ENCODE results near the gene TUBB1.
"Not testable (repeated sequence)": the region's sequence is repeated elsewhere in the genome, so short reads cannot be mapped to it uniquely, and the experiment has no call there.

Gene TUBB1

DNA sequence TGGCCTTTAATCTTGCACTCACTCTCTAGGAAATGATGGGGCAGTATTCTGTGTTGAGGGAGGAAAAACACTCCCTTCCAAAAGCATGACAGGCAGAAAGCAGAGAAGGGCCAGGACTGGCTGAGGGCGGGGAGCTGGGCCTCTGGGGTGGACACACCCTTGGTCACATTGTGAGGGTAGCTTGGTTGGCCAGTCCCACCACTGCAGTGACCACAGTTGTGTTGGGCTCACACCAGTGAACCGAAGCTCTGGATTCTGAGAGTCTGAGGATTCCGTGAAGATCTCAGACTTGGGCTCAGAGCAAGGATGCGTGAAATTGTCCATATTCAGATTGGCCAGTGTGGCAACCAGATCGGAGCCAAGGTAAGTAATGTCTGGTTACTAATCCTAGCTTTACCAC lies at the start of gene TUBB1:
TUBB1 (plus strand) TSS at position 213 of the 400 bp plus-strand sequence; CDS start at position 307, 94 bp downstream.
- no peak for DNase-seq (ENCODE audit: low read depth in 2 of 2)

DNA sequence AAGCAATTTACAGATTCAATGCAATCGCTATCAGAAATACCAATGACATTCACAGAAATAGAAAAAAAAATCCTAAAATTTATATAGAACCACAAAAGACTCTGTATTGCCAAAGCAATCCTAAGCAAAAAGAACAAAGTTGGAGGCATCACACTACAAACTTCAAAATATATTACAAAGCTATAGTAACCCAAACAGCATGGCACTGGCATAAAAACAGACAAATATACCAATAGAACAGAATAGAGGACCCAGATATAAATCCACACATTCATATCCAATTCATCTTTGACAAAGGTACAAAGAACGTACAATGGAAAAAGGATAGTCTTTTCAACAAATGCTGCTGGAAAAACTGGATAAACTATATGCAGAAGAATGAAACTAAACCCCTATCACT lies 49.8 kb upstream of the TUBB1 start:
- DNase-seq (ENCODE audit: low read depth in 2 of 2), result no peak

DNA sequence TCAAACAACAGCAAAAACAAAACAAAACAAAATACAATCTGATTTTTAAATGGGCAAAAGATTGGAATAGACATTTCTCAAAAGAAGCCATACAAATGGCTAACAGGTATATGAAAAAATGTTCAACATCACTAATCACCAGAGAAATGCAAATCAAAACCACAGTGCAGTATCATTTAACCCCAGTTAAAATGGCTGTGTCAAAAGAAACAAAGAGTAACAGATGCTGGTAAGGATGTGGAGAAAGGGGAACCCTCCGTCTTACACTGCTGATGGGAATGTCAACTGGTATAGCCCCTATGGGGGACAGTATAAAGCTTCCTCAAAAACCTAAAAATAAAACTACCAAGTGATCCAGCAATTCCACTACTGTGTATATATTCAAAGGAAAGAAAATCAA lies 49.1 kb upstream of the TUBB1 start:
- DNase-seq (ENCODE audit: low read depth in 2 of 2), result no peak

- DNase-seq (ENCODE audit: low read depth in 2 of 2), result no peak
Measured at GRCh38 chr20:58971429-58971828, 47.8 kb upstream of the TUBB1 start.

GRCh38 chr20:58973179-58973578 lies 46.0 kb upstream of the TUBB1 start:
- DNase-seq (ENCODE audit: low read depth in 2 of 2), result no peak

GRCh38 chr20:58973866-58974265 lies 45.4 kb upstream of the TUBB1 start:
- DNase-seq (ENCODE audit: low read depth in 2 of 2), result no peak

DNA sequence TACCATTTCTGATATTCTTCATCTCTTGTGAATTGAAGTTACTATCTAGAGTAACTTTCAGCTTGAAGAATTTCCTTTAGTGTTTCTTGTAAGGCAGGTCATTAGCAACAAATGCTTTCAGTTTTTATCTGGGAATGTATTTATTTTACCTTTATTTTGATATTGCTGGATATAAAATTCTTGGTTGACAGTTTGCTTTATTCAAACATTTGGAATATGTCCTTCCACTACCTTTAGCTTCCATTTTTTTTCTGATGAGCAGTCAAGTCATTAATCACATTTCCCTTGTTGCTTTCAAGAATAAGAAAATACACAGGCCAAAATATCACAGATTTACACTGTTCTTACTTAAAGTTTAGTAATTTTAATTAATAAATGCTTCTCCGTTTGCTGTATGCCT lies 43.9 kb upstream of the TUBB1 start:
- DNase-seq (ENCODE audit: low read depth in 2 of 2), result no peak

DNA sequence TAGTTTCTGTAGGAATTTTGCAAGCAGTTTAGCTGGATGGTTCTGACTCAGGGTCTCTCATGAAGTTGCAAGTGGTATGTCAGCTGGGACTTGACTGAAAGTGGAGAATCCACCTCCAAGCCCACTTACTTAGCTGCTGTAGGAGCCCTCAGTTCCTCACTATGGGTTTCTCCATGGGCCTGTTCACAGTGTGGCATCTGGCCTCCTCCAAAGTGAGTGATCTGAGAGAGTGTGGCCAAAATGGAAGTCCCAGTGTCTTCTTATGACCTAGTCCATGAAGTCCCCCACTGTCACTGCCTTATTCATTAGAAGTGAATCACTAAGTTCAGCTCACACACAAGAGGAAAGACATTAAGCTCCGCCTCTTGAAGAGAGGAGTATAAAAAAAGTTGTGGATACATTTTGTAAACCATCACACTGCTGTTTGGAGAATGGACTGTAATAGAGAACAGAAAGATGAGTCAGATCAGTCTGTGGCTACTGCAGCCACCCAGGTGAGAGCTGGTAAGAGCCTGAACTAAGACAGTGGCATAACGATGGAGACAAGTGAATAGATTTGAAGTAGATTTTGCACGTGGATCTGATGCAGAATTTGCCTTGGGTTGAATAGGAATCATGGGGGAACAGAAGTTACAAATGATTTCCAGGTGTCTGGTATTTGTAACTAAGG lies 43.0 kb upstream of the TUBB1 start:
- no peak for DNase-seq (ENCODE audit: low read depth in 2 of 2)

- DNase-seq (ENCODE audit: low read depth in 2 of 2), result no peak
Measured at GRCh38 chr20:58978351-58979190, 40.7 kb upstream of the TUBB1 start.

DNA sequence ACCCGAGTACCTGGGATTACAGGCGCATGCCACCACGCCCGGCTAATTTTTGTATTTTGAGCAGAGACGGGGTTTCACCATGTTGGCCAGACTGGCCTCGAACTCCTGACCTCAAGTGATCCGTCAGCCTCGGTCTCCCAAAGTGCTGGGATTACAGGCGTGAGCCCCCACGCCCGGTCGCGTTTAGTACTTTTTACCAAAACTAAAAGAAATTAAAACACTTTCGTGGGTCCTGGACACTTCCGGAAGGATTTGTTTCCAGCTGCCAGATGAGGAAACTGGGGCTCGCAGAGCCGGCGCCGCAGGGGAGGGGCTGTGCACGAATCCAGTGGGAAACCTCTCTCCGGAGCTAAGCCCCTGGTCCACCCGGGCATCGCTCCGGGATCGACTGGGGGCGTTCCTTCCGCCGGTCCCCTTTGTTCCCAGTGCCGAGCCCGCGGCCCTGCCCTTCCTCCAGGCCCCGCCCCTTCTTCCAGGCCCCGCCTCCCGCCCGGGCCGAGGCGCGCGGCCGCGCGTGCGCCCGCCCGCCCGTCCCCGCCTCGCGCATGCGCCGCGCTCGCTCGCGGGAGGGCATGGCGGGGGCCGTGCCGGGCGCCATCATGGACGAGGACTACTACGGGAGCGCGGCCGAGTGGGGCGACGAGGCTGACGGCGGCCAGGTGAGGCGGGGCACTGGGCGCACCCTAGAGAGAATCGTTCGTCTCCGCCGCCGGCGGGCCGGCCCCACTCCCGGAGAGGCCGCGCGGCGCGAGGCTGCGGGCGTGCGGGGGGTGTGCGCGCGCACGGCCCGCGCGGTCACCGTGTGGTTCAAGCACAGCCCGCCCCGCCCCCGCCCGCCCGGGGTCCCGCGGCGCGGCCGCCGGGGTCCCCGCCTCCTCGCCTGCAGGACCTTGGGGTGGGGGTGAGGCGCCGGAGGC lies 38.3 kb upstream of the TUBB1 start, which contains the start of gene NELFCD:
NELFCD (plus strand) TSS at position 546 of the 917 bp plus-strand sequence; CDS start at position 600, 54 bp downstream.
- peak; percentile 84 to 88 for DNase-seq (ENCODE audit: low read depth in 2 of 2)

GRCh38 chr20:58981628-58982364 lies 37.4 kb upstream of the TUBB1 start:
- no peak for DNase-seq (ENCODE audit: low read depth in 2 of 2)

DNA sequence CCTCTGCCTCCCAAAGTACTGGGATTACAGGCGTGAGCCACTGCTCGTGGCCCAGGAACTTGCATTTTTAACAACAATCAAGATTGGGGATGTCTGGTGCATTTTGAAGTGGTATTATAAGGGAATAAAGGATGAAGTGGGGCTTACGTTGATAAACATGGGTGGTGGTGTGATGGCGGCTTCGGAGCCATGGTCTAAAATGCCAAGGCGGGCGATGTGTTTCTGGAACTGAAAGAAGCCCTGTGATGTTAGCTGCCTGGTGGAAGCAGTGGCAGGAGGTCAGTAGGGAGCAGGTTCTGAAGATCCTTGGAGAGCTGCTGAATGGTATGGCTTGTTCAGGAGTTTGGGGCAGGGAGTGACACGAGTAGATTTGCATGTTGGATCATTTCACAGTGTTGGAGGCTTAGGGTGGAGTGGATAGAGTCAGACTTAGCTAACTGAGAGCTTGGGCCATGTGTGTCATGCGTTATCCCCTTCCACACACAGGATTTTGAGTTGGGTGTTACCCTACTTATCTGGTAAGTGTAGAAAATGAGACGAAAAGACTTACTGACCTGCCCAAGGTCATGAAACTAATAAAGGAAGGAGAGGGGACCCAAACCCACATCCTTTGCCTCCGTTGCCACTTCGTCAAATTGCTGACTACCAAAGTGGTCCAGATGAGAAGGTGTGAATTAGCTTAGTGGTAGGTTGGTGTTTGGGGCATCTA lies 36.7 kb upstream of the TUBB1 start:
- no peak for DNase-seq (ENCODE audit: low read depth in 2 of 2)

GRCh38 chr20:58983115-58983468 lies 36.1 kb upstream of the TUBB1 start:
- DNase-seq (ENCODE audit: low read depth in 2 of 2), result not testable (repeated sequence)

- DNase-seq (ENCODE audit: low read depth in 2 of 2), result no peak
Measured at GRCh38 chr20:58984691-58985090, 34.5 kb upstream of the TUBB1 start.

DNA sequence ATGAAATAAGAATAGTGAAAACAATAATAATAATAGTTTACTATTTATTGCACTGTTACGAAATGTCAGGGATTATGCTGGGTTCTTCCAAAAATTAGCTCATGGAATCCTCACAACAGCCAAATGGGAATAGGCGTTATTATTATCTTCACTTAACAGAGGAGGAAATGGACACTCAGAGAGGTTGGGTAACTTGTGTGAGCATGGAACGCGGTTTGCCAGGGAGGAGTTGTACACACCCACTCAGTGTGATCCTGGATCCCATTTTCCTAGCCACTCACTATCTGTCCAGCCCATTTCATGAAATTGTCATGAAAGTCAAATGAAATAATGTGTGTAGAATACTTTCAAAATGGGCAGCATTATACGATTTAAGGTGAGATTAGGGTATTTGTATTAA lies 33.6 kb upstream of the TUBB1 start:
- DNase-seq (ENCODE audit: low read depth in 2 of 2), result no peak

- no peak for DNase-seq (ENCODE audit: low read depth in 2 of 2)
Measured at GRCh38 chr20:58986286-58986967, 32.8 kb upstream of the TUBB1 start.

GRCh38 chr20:58986968-58987517 lies 32.2 kb upstream of the TUBB1 start:
- DNase-seq (ENCODE audit: low read depth in 2 of 2), result no peak

DNA sequence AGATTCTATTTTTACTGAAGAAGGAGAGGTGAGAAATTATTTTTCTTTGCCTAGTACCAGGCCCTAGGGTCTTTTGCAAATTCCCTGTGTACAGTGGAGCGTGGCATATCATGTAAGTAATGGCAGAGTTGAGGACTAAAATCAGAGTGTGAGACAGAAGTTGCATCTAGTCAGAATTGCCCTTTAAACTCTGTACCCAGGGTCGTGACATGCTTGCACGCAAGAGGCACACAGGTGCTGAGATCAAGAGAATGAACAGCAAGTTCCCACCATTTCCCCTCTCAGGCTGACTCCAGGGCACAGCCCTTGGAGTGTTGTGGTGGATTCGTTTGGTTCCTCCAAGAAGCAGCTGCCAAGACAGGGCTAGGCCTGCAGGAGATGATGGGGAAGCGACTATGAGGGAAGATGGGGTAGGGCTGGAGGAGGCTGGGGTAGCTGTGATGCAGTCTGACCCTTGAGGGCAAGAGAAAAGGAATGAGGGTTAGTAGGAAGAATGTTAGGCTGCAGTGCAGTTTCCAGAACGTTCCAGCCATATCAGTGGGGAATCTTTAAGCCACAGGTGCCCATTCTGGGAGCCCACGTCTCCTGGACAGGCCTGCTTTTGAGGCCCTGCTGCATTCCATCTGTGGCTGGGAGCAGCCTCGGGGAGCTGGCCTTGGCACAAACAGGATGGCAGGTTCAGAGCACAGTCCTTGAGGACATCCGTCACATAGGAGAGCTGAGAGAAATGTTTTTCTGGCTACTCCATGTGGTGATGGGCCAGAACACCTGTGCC lies 31.3 kb upstream of the TUBB1 start:
- DNase-seq (ENCODE audit: low read depth in 2 of 2), result no peak

- DNase-seq (ENCODE audit: low read depth in 2 of 2), result no peak
Measured at GRCh38 chr20:58988565-58988882, 30.7 kb upstream of the TUBB1 start.

Data from stimulated activated CD8-positive, alpha-beta memory T cell treated with anti-CD3 and anti-CD28 coated beads, Interleukin-2, amount 100 ng/mL, for 48 hours (primary cell).